ENCODE data around the gene RBMS2.

DNA sequence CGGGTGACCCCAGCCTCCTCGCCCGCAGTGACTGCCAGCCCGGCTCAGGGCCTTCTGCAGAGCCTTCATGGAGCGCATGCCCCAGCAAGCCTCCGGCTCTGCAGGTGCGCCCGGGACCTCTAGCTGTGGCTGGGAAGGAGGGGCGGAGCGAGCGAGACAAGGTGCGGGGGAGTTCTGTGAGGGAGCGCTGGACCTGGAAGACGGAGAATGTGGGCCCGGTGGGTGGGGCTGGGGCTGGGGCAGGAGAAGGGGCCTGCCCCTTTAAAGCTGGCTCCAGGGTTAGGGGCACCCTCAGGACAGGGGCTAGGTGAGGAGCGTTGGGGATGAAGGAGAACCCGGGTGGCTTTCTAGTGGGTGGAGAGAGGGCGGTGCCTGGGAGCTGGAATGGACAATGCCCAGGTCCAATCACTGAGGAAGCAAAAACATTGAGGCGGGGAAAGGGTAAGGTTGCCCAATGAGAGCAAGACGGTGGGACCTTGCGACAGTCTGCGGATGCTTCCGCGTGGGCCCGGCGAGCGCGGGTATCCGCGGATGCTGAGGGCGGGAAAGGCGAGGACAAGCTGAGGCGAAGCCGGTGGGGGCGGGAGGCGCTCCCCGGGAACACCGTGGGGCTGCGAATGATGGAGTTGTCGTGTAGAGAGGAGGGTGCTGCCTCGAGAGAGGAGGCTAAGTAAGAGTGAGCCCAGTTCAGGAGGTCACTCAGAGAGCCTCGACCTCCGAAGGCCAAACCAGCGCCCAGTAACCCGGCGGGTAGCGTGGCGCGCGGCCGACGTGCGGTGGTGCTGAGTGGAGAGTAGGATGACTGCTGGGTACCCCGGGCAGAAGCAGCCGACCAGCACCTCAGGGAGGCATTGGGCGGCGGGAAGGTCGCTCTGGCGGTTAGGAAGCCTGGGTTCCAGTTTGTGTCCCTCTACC is 33.3 kb upstream of the RBMS2 start, which contains the start of gene GLS2:
- no peak for TF ChIP-seq EZH2 (IDR thresholded peaks at IDR 0.05; ENCODE audit: borderline replicate concordance, low read depth, low read length)
- TF ChIP-seq, protein P1, sequence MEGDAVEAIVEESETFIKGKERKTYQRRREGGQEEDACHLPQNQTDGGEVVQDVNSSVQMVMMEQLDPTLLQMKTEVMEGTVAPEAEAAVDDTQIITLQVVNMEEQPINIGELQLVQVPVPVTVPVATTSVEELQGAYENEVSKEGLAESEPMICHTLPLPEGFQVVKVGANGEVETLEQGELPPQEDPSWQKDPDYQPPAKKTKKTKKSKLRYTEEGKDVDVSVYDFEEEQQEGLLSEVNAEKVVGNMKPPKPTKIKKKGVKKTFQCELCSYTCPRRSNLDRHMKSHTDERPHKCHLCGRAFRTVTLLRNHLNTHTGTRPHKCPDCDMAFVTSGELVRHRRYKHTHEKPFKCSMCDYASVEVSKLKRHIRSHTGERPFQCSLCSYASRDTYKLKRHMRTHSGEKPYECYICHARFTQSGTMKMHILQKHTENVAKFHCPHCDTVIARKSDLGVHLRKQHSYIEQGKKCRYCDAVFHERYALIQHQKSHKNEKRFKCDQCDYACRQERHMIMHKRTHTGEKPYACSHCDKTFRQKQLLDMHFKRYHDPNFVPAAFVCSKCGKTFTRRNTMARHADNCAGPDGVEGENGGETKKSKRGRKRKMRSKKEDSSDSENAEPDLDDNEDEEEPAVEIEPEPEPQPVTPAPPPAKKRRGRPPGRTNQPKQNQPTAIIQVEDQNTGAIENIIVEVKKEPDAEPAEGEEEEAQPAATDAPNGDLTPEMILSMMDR (IDR thresholded peaks at IDR 0.05 in 2 of 3, conservative IDR thresholded peaks at IDR 0.05 in 1 of 3; ENCODE audit: insufficient read depth in 2 of 3, low read depth in 1 of 3, low read length in 3 of 3) = no peak
- no peak for TF ChIP-seq CHD2 (IDR thresholded peaks at IDR 0.05; ENCODE audit: low read depth, low read length)
- TF ChIP-seq ZNF217 (CRISPR knock-in tag; IDR thresholded peaks at IDR 0.05) = no peak

All from K562 (cell line).